AG09319 (cell line): ENCODE data around the gene GORAB.
A peak's percentile ranks its signal among the peaks of the same experiment; 100 is the strongest.

Experiments used
- DNase-seq: peaks from one replicate; pipeline ENCODE4 v3.0.0-alpha.2; 2010; ENCODE audit warnings: low read depth; ENCODE audit errors: extremely low read depth
- TF ChIP-seq, protein P1 (sequence below): IDR thresholded peaks from 2 replicates; pipeline ENCODE4 v1.5.1; 2011; ENCODE audit warnings: low read depth, mild to moderate bottlenecking, inconsistent platforms, low read length, moderate library complexity

GORAB gene

DNA sequence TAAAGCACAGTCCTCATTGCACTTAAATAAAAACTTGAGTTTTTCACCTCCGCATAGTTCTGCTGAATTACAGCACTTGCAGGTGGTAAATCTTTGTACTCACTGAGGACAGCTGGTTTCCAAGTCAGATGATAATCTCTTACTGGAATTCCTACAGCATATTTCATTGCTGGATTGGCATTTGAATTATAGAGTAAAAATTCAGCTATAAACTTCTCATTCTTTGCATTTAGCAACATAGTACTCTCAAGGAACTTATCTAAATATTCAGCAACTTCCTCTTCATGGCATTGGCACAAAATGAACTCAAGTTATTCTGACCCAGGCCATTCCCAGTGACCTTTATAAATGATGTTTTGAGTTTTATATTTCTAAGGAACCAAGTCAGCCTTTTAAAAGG is 23.4 kb downstream of the GORAB start:
- DNase-seq = no peak

DNA sequence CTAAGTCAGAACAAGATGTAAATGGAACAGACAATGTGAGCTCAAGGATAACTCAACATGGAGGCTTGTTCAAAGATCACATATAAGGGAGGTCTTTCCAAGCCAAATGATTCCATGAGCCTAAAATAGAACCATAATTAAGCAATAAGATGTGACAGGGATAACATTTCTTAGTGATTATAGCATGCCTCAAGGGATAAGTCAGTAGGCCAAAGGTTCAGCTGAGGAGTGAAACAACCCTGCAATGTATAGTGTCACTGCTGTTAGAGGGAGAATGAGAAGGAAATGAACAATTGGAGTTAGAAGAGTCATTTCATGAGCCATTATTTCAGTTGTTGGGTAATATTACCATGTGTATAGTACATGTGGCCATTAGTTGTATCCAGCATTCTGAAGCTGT is 25.0 kb downstream of the GORAB start:
- no peak for DNase-seq
- TF ChIP-seq, protein P1, sequence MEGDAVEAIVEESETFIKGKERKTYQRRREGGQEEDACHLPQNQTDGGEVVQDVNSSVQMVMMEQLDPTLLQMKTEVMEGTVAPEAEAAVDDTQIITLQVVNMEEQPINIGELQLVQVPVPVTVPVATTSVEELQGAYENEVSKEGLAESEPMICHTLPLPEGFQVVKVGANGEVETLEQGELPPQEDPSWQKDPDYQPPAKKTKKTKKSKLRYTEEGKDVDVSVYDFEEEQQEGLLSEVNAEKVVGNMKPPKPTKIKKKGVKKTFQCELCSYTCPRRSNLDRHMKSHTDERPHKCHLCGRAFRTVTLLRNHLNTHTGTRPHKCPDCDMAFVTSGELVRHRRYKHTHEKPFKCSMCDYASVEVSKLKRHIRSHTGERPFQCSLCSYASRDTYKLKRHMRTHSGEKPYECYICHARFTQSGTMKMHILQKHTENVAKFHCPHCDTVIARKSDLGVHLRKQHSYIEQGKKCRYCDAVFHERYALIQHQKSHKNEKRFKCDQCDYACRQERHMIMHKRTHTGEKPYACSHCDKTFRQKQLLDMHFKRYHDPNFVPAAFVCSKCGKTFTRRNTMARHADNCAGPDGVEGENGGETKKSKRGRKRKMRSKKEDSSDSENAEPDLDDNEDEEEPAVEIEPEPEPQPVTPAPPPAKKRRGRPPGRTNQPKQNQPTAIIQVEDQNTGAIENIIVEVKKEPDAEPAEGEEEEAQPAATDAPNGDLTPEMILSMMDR = no peak

More for the DNA sequence above, 23.4 kb downstream of the GORAB start:
- TF ChIP-seq, protein P1 = no peak

DNA sequence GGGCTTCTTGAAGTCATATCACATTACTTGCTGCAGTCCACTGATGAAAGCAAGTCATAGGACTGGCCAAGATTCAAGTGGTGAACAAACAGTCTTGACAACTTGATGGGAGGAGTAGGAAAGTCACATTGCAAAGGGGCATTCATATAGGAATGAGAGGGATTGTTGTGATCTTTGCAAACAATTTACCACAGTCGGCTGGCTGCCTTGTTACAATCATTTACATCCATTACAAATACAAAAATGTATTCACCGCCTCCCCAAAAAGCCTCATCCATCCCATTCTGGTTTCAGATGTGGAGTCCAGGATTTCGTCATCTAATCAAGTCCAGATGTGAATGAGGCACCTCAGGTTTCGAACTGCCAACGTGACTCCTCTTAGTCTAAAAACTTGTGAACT is 26.8 kb downstream of the GORAB start:
- TF ChIP-seq, protein P1 = no peak
- no peak for DNase-seq

DNA sequence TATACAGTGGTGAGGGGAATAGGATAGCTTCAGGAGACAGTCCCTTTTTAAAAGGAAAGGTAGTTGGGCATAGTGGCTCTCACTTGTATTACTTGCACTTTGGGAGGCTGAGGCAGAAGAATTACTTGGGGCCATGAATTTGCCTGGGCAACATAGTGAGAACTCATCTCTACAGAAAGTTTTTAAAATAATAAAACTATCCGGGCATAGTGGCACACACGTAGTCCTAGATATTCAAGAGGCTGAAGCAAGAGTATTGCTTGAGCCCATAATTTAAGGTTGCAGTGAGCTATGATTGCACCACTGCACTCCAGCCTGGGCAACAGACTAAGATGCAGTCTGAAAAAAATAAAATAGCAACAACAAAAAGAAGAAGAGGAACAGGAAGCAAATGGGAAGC is 27.2 kb downstream of the GORAB start:
- no peak for DNase-seq
- TF ChIP-seq, protein P1 = no peak

DNA sequence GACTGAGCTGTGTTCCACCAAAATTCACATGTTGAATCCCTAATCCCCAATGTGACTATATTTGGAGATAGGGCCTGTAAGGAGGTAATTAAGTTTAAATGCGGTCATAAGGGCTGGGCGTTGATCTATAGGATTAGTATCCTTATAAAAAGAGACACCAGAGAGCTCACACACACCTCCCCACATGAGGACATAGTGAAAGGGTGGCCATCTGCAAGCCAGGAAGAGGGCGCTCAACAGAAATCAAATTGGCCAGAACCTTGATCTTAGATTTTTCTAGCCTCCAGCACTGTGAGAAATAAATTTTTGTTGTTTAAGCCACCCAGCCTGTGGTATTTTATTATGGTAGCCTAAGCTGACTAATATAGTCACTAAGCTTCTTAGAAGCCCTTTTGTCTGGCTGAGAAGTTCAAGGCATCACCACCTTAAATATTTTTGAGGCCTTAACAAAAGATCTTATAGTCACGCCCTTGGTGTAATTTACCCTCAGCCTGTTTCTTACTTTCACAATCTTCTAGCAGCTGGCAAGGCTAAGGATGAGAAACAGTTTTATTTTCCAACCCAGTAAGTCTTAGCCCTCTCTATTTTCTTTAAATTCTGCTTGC is 28.8 kb downstream of the GORAB start:
- no peak for DNase-seq
- TF ChIP-seq, protein P1 = no peak

DNA sequence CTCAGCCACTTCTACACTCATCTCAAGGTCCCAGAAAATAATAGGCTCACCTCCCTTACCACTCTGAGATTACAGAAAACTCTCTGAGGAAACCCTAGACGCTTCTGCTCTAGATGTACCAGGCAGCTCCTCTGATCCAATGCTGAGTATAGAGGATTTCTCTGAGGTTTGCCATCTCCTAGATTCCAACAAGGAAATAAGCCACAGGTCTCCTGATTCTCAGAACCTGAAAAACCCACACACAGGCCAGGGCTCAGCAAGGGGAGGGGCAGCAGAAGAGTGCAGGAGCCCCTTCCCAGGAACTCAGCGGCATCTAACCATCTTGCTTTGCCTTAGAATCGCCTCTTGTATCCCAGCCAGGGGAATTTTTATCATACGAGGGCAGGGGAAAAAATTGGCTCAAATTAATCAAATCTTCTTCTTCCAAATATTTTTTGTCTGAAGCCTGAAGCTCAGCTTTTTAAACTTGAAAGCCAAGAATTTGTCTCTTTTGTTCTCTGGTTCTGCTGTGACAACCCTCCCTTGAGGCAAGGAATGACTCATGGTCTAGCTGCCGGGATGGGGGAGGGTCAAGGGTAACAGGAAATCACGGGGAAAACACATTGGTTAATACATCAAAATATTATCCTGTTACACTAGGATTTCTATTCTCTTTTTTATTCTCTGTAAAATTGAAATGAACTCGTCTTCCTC is 30.8 kb downstream of the GORAB start:
- DNase-seq = peak; percentile 76
- TF ChIP-seq, protein P1 = no peak

DNA sequence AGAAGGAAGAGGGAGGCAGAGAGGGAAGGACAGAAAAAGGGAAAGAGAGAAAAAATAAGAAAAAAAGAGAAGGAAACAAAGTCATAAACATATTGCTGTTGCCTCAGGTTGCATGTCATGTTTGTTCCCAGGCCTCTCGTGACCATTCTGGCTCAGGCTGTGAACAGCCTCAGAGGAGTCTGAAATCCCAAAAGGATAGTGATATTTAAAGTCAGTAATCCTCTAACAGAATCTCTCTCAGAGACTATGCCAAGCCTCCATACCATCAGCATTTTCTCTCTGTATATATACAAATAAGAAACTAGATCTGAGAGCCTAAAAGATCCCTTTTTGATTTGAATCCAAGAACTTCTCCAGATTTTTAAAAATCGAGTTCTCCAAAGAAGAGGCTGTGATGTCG is 35.2 kb downstream of the GORAB start:
- TF ChIP-seq, protein P1 = no peak

More for the DNA sequence above, 35.2 kb downstream of the GORAB start:
- no peak for DNase-seq
